Stimulated activated CD4-positive, alpha-beta T cell treated with anti-CD3 and anti-CD28 coated beads, Interleukin-1b, Interleukin-23, amount 100 ng/mL, for 4 hours (primary cell): ENCODE results near the gene ALOX15B.
"Not testable (repeated sequence)": the region's sequence is repeated elsewhere in the genome, so short reads cannot be mapped to it uniquely, and the experiment has no call there.

Experiments used
- DNase-seq, 2 donors: peaks; one replicate each; pipeline ENCODE4 v3.0.0-alpha.2; 2020; ENCODE audit warnings: low read depth in 2 of 2

Gene ALOX15B

GRCh38 chr17:8062807-8063483 is 24.1 kb downstream of the ALOX15B start:
- no peak for DNase-seq

GRCh38 chr17:8063761-8064534 is 25.1 kb downstream of the ALOX15B start:
- no peak for DNase-seq

- DNase-seq: no peak
These were observed 25.7 kb downstream of the ALOX15B start for GRCh38 chr17:8064561-8065019.

- DNase-seq: no peak
These were observed 28.2 kb downstream of the ALOX15B start for GRCh38 chr17:8066841-8067775.

GRCh38 chr17:8067806-8068205 is 28.9 kb downstream of the ALOX15B start:
- DNase-seq: no peak

GRCh38 chr17:8068736-8069586 is 30.1 kb downstream of the ALOX15B start:
- no peak for DNase-seq

GRCh38 chr17:8069587-8069860 is 30.7 kb downstream of the ALOX15B start:
- DNase-seq: no peak

- DNase-seq: no peak
These were observed 32.6 kb downstream of the ALOX15B start for GRCh38 chr17:8071496-8071895.

GRCh38 chr17:8072341-8072728 is 33.5 kb downstream of the ALOX15B start:
- DNase-seq: no peak

- peak in 1 of 2 donors; percentile 30 for DNase-seq
These were observed 34.0 kb downstream of the ALOX15B start for GRCh38 chr17:8072729-8073461.

GRCh38 chr17:8073627-8074484 is 35.0 kb downstream of the ALOX15B start:
- peak; percentile 88 for DNase-seq

GRCh38 chr17:8074554-8074953 is 35.7 kb downstream of the ALOX15B start:
- DNase-seq: no peak

GRCh38 chr17:8075081-8075480 is 36.2 kb downstream of the ALOX15B start:
- DNase-seq: no peak

- no peak for DNase-seq
These were observed 36.9 kb downstream of the ALOX15B start for GRCh38 chr17:8075574-8076342.

- no peak for DNase-seq
These were observed 37.8 kb downstream of the ALOX15B start for GRCh38 chr17:8076502-8077266.

- DNase-seq: not testable (repeated sequence)
These were observed 39.1 kb downstream of the ALOX15B start for GRCh38 chr17:8077939-8078338.

- DNase-seq: peak; percentile 76 to 78
These were observed 40.7 kb downstream of the ALOX15B start for GRCh38 chr17:8079291-8080207.
